Testis (tissue), 2 donors: ENCODE data around the gene DENND1A.

ENCODE experiments used
- CTCF ChIP-seq, 3 experiments: fragments of 450-650 bp in 2 of 3; fragments of 200-600 bp in 1 of 3; sonication (generic) in 1 of 3; IDR thresholded peaks; one replicate each; pipeline ENCODE4 v1.5.1; 2016 to 2019; ENCODE audit warnings: antibody characterized with exemption in 3 of 3, mild to moderate bottlenecking in 2 of 3, moderate library complexity in 1 of 3
- POLR2A ChIP-seq: fragments of 450-650 bp; IDR thresholded peaks from one replicate; pipeline ENCODE4 v1.6.1; 2017; ENCODE audit warnings: antibody characterized with exemption, mild to moderate bottlenecking, moderate library complexity

GRCh38 chr9:123376218-123377071 is 553.5 kb downstream of the DENND1A start:
- TF ChIP-seq POLR2A (no peak), CTCF (IDR thresholded peaks at IDR 0.05) (no peak)
